HepG2 (cell line): ENCODE data around the gene CACNA2D3.

Source experiments
- ARNTL ChIP-seq: sonication (generic); formaldehyde crosslinking; IDR thresholded peaks from 2 replicates; pipeline ENCODE4 v1.4.0; 2020; ENCODE audit warnings: mild to moderate bottlenecking, missing genetic modification reagents
- CBX2 ChIP-seq, 2 experiments: fragments of 200-600 bp in 1 of 2; sonication (generic); formaldehyde crosslinking in 1 of 2; IDR thresholded peaks; 2 replicates each; pipeline versions ENCODE4 v1.7.0 to v1.8.1; 2018 to 2022; ENCODE audit warnings: low read depth in 2 of 2, low read length in 1 of 2, mild to moderate bottlenecking in 1 of 2, missing genetic modification reagents in 1 of 2
- CEBPB ChIP-seq: IDR thresholded peaks from 2 replicates; pipeline ENCODE4 v1.6.1; 2011; ENCODE audit warnings: low read depth, low read length, improper control_type of control experiment, borderline replicate concordance
- ELF1 ChIP-seq: sonication (generic); formaldehyde crosslinking; IDR thresholded peaks from 2 replicates; pipeline ENCODE4 v1.4.0; 2020; ENCODE audit warnings: missing genetic modification reagents
- RFX5 ChIP-seq: IDR thresholded peaks from 2 replicates; pipeline ENCODE4 v1.6.1; 2011; ENCODE audit warnings: low read depth, low read length, improper control_type of control experiment
- SMC3 ChIP-seq: IDR thresholded peaks from 2 replicates; pipeline ENCODE4 v1.6.1; 2011; ENCODE audit warnings: low read length, improper control_type of control experiment
- TOE1 ChIP-seq: sonication (generic); formaldehyde crosslinking; IDR thresholded peaks from 2 replicates; pipeline ENCODE4 v1.4.0; 2020; ENCODE audit warnings: mild to moderate bottlenecking, missing genetic modification reagents
- TF ChIP-seq, protein P1 (sequence below): sonication (generic); formaldehyde crosslinking; IDR thresholded peaks from 2 replicates; pipeline ENCODE4 v1.5.0; 2020; ENCODE audit warnings: mild to moderate bottlenecking, missing genetic modification reagents, moderate library complexity

GRCh38 chr3:54536450-54536849 lies 414.1 kb downstream of the CACNA2D3 start:
- TF ChIP-seq, protein P1, sequence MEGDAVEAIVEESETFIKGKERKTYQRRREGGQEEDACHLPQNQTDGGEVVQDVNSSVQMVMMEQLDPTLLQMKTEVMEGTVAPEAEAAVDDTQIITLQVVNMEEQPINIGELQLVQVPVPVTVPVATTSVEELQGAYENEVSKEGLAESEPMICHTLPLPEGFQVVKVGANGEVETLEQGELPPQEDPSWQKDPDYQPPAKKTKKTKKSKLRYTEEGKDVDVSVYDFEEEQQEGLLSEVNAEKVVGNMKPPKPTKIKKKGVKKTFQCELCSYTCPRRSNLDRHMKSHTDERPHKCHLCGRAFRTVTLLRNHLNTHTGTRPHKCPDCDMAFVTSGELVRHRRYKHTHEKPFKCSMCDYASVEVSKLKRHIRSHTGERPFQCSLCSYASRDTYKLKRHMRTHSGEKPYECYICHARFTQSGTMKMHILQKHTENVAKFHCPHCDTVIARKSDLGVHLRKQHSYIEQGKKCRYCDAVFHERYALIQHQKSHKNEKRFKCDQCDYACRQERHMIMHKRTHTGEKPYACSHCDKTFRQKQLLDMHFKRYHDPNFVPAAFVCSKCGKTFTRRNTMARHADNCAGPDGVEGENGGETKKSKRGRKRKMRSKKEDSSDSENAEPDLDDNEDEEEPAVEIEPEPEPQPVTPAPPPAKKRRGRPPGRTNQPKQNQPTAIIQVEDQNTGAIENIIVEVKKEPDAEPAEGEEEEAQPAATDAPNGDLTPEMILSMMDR (CRISPR knock-in tag): no peak
- TF ChIP-seq ELF1 (no peak), CBX2 (IDR thresholded peaks at IDR 0.05; ENCODE audit: low read depth, low read length) (no peak), CBX2 (CRISPR knock-in tag; IDR thresholded peaks at IDR 0.05; ENCODE audit: low read depth) (no peak), RFX5 (no peak), SMC3 (no peak), CEBPB (no peak), TOE1 (no peak), ARNTL (CRISPR knock-in tag) (no peak)
